IMR-90 (cell line): Measurements from ENCODE around the gene FAAP100. TPM values are rescaled to one million over a fixed set of nuclear protein-coding genes. Genes with fewer than 3 reads are reported as not detected.

ENCODE experiments used
- ATAC-seq: fragments of 200-7000 bp; cut with Tn5 transposase; 2 replicates; pipeline ENCODE4 v1.9.1; 2020; ENCODE audit warnings: low read depth, mild to moderate bottlenecking, moderate library complexity
- BruUV-seq: library from RNA; stranded (reverse); fragments of 400-500 nt; replicated peaks from 2 replicates; lab custom pipeline; 2021; lab: Mats Ljungman, UMichigan
- CTCF ChIA-PET: fragments of 300-600 bp; formaldehyde crosslinking; extraction: SDS; loops from one replicate; lab custom pipeline; 2021; ENCODE audit warnings: antibody characterized with exemption; lab: Yijun Ruan, JAX
- POLR2A ChIA-PET: fragments of 300-600 bp; sonication (Branson Sonifier 250); formaldehyde crosslinking; loops from one replicate; lab custom pipeline; 2022; ENCODE audit warnings: antibody characterized with exemption; ENCODE audit not compliant: unreplicated experiment; lab: Charles Lee
- DNase-seq: peaks from one replicate; pipeline ENCODE4 v3.0.0; 2013
- H2AFZ ChIP-seq: replicated peaks from 2 replicates; pipeline ENCODE3; 2013; ENCODE audit warnings: low read length, mild to moderate bottlenecking; ENCODE audit not compliant: poor library complexity
- H2AK5ac ChIP-seq: 2 replicates; pipeline ENCODE4 v1.6.1; 2013; ENCODE audit warnings: low read depth, low read length, inconsistent platforms
- H2AK9ac ChIP-seq: replicated peaks from 2 replicates; pipeline ENCODE3; 2013; ENCODE audit warnings: mild to moderate bottlenecking, low read depth, low read length, moderate library complexity; ENCODE audit not compliant: poor library complexity
- H2BK120ac ChIP-seq: 2 replicates; pipeline ENCODE4 v1.6.1; 2013; ENCODE audit warnings: low read depth, low read length, inconsistent platforms
- H2BK15ac ChIP-seq: 3 replicates; pipeline ENCODE4 v1.6.1; 2013; ENCODE audit warnings: low read depth, low read length, inconsistent platforms
- H2BK20ac ChIP-seq: 2 replicates; pipeline ENCODE4 v1.6.1; 2013; ENCODE audit warnings: low read depth, mild to moderate bottlenecking, inconsistent platforms, low read length, moderate library complexity
- H2BK5ac ChIP-seq: 2 replicates; pipeline ENCODE4 v1.6.1; 2013; ENCODE audit warnings: mild to moderate bottlenecking, low read depth, low read length, inconsistent platforms; ENCODE audit not compliant: poor library complexity, severe bottlenecking
- H3K14ac ChIP-seq: replicated peaks from 2 replicates; pipeline ENCODE4 v1.6.1; 2013; ENCODE audit warnings: low read depth, low read length, inconsistent platforms
- H3K18ac ChIP-seq: 2 replicates; pipeline ENCODE4 v1.6.1; 2013; ENCODE audit warnings: low read depth, low read length, control low read depth
- H3K23ac ChIP-seq: 2 replicates; pipeline ENCODE4 v1.6.1; 2013; ENCODE audit warnings: low read depth, low read length, inconsistent platforms
- H3K27ac ChIP-seq: 2 replicates; pipeline ENCODE4 v1.5.1; 2013; ENCODE audit warnings: mild to moderate bottlenecking, control low read depth, low read length; ENCODE audit not compliant: insufficient read depth
- H3K27me3 ChIP-seq: 2 replicates; pipeline ENCODE4 v1.6.1; 2013; ENCODE audit warnings: low read length; ENCODE audit not compliant: control insufficient read depth, insufficient read depth
- H3K36me3 ChIP-seq: 2 replicates; pipeline ENCODE4 v1.6.1; 2013; ENCODE audit warnings: low read length, mixed read lengths; ENCODE audit not compliant: control insufficient read depth, insufficient read depth
- H3K4ac ChIP-seq: 2 replicates; pipeline ENCODE4 v1.6.1; 2013; ENCODE audit warnings: low read depth, low read length, inconsistent platforms
- H3K4me1 ChIP-seq: 2 replicates; pipeline ENCODE4 v1.6.1; 2013; ENCODE audit warnings: low read length, mixed read lengths; ENCODE audit not compliant: control insufficient read depth, insufficient read depth
- H3K4me2 ChIP-seq: 2 replicates; pipeline ENCODE4 v1.6.1; 2013; ENCODE audit warnings: low read depth, mild to moderate bottlenecking, control low read depth, low read length, moderate library complexity
- H3K4me3 ChIP-seq: 2 replicates; pipeline ENCODE4 v1.5.1; 2013; ENCODE audit warnings: low read depth, mild to moderate bottlenecking, control low read depth, low read length, moderate library complexity; ENCODE audit not compliant: insufficient read depth
- H3K56ac ChIP-seq: 2 replicates; pipeline ENCODE4 v1.6.1; 2013; ENCODE audit warnings: low read length, inconsistent platforms; ENCODE audit not compliant: insufficient read depth; ENCODE audit errors: extremely low read depth
- H3K79me1 ChIP-seq, 2 experiments: 2 replicates each; pipeline ENCODE4 v1.6.1; 2013; ENCODE audit warnings: low read length in 2 of 2, inconsistent platforms in 1 of 2, low read depth in 1 of 2
- H3K9ac ChIP-seq: 2 replicates; pipeline ENCODE4 v1.6.1; 2013; ENCODE audit warnings: low read depth, low read length, control low read depth
- H3K9me1 ChIP-seq: 2 replicates; pipeline ENCODE4 v1.6.1; 2013; ENCODE audit warnings: low read length, inconsistent platforms; ENCODE audit not compliant: insufficient read depth
- H3K9me3 ChIP-seq: 2 replicates; pipeline ENCODE4 v1.6.1; 2013; ENCODE audit warnings: low read length; ENCODE audit not compliant: control insufficient read depth, insufficient read depth
- H4K20me1 ChIP-seq: 2 replicates; pipeline ENCODE4 v1.6.1; 2013; ENCODE audit warnings: low read length, inconsistent platforms; ENCODE audit not compliant: insufficient read depth
- H4K5ac ChIP-seq: 2 replicates; pipeline ENCODE4 v1.6.1; 2013; ENCODE audit warnings: mild to moderate bottlenecking, low read depth, low read length, control low read depth
- H4K8ac ChIP-seq, 2 experiments: 2 replicates each; pipeline ENCODE4 v1.6.1; 2013; ENCODE audit warnings: low read depth in 2 of 2, low read length in 2 of 2, control low read depth in 1 of 2, inconsistent platforms in 1 of 2
- H4K91ac ChIP-seq: 2 replicates; pipeline ENCODE4 v1.6.1; 2013; ENCODE audit warnings: low read depth, low read length, inconsistent platforms; ENCODE audit not compliant: insufficient read depth
- BHLHE40 ChIP-seq: fragments of 150-350 bp; IDR thresholded peaks from 2 replicates; pipeline ENCODE4 v1.6.1; 2016; ENCODE audit warnings: mild to moderate bottlenecking, low read depth, low read length
- CEBPB ChIP-seq: IDR thresholded peaks from 2 replicates; pipeline ENCODE4 v1.6.1; 2012; ENCODE audit warnings: low read depth, low read length, improper control_type of control experiment
- CHD1 ChIP-seq: IDR thresholded peaks from 2 replicates; pipeline ENCODE4 v1.6.1; 2012; ENCODE audit warnings: low read depth, low read length, improper control_type of control experiment
- FOS ChIP-seq: fragments of 150-350 bp; IDR thresholded peaks from 2 replicates; pipeline ENCODE4 v1.6.1; 2016; ENCODE audit warnings: low read depth, low read length
- MAFK ChIP-seq: IDR thresholded peaks from 2 replicates; pipeline ENCODE4 v1.6.1; 2012; ENCODE audit warnings: low read depth, low read length, improper control_type of control experiment
- MAZ ChIP-seq: IDR thresholded peaks from 2 replicates; pipeline ENCODE4 v1.6.1; 2012; ENCODE audit warnings: low read depth, mild to moderate bottlenecking, low read length, improper control_type of control experiment, moderate library complexity, borderline replicate concordance
- MXI1 ChIP-seq: IDR thresholded peaks from 2 replicates; pipeline ENCODE4 v1.6.1; 2012; ENCODE audit warnings: low read depth, mild to moderate bottlenecking, low read length, moderate library complexity, borderline replicate concordance
- NFE2L2 ChIP-seq: fragments of 150-350 bp; IDR thresholded peaks from 2 replicates; pipeline ENCODE4 v1.6.1; 2016; ENCODE audit warnings: low read depth, mild to moderate bottlenecking, low read length
- POLR2A ChIP-seq: IDR thresholded peaks from 2 replicates; pipeline ENCODE4 v1.6.1; 2012; ENCODE audit warnings: mild to moderate bottlenecking, low read depth, low read length
- RAD21 ChIP-seq: IDR thresholded peaks from 2 replicates; pipeline ENCODE4 v1.6.1; 2012; ENCODE audit warnings: low read length, improper control_type of control experiment
- RCOR1 ChIP-seq: IDR thresholded peaks from 2 replicates; pipeline ENCODE4 v1.6.1; 2012; ENCODE audit warnings: mild to moderate bottlenecking, low read length, improper control_type of control experiment; ENCODE audit not compliant: insufficient replicate concordance
- RFX5 ChIP-seq: IDR thresholded peaks from 2 replicates; pipeline ENCODE4 v1.8.0; 2012; ENCODE audit warnings: low read depth, mild to moderate bottlenecking, low read length, moderate library complexity
- SMC3 ChIP-seq: fragments of 150-350 bp; IDR thresholded peaks from 2 replicates; pipeline ENCODE4 v1.6.1; 2016; ENCODE audit warnings: low read depth, mild to moderate bottlenecking, antibody characterized with exemption, low read length, moderate library complexity
- WGBS, 2 experiments: methylation state at CpG; one replicate each; pipeline versions ENCODE4 v1.1.5 to v1.1.7; 2013; ENCODE audit warnings: missing lambda C conversion rate in 2 of 2; ENCODE audit not compliant: insufficient read length in 1 of 2; ENCODE audit errors: extremely low coverage in 2 of 2; 5-methylcytosine and 5-hydroxymethylcytosine counted together
- dilution Hi-C: fragments of 300-500 bp; cut with HindIII; formaldehyde crosslinking; loops from one replicate; pipeline ENCODE4 v1.14.3; 2018; ENCODE audit warnings: low sequenced_read_pairs; ENCODE audit not compliant: unreplicated experiment
- in situ Hi-C: fragments of 300-500 bp; cut with MboI; formaldehyde crosslinking; loops from 3 replicates; pipeline ENCODE4 v1.14.3; 2019; ENCODE audit warnings: low sequenced_read_pairs, inconsistent platforms, mixed read lengths
- intact Hi-C: fragments of 100-400 bp; cut with micrococcal nuclease; formaldehyde crosslinking; loops from 2 replicates; pipeline ENCODE4 v1.10.0; 2022
- polyA plus RNA-seq, 3 experiments: library from polyadenylated mRNA; depleted of rRNA; stranded (reverse); fragments of >200 nt; gene quantifications; 2 replicates each; pipeline ENCODE4 v1.2.3, GENCODE V29; 2012; ENCODE audit warnings: low replicate concordance in 1 of 3
- total RNA-seq: library from RNA; depleted of rRNA; stranded (reverse); fragments of >200 nt; gene quantifications from 2 replicates; pipeline ENCODE4 v1.2.3, GENCODE V29; 2012
- TF ChIP-seq, protein P1 (sequence below): fragments of 150-350 bp; IDR thresholded peaks from 2 replicates; pipeline ENCODE4 v1.6.1; 2016; ENCODE audit warnings: low read depth, mild to moderate bottlenecking, low read length, moderate library complexity, borderline replicate concordance
- TF ChIP-seq, protein P2 (sequence below): fragments of 150-350 bp; IDR thresholded peaks from 2 replicates; pipeline ENCODE4 v1.6.1; 2017; ENCODE audit warnings: mild to moderate bottlenecking, antibody characterized with exemption, low read length, low read depth
- TF ChIP-seq, protein P3 (sequence below): conservative IDR thresholded peaks from 2 replicates; pipeline ENCODE4 v1.5.1; 2012; ENCODE audit warnings: mild to moderate bottlenecking, low read depth, low read length, improper control_type of control experiment

Gene FAAP100
- total and polyA plus RNA-seq, 2 of the 4 experiments (the other 2 are of a cell fraction), result 7.9 to 24.8 TPM

DNA sequence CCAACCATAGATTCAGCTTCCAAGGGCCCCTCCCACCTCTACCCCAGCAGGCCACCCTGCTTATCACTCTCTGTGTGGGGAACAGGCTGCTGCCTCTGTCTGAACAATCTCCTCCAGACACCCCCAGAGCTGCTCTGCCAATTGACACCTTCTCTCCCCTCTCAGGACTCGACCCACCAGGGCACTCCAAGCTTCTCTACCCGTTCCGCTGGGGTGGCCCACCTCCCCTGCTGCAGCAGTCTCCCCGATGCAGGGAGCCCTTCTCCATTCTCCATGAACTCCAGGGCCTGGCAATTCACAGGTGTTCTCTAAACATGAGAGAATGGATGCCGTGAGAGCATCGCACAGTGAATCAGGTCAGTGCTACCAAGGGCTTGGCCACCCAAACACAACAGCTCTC is 28.3 kb upstream of the FAAP100 start:
- Histone ChIP-seq H3K4me2 (no peak overlapping the region), H3K14ac (no peak overlapping the region), H2BK120ac (no peak overlapping the region), H4K20me1 (peaks cover 76% of the 10 kb centered on the region), H4K91ac (no peak overlapping the region), H3K18ac (no peak overlapping the region), H3K27me3 (no peaks in the 10 kb centered on the region), H4K5ac (no peak overlapping the region), H2AK5ac (peak overlapping the region; percentile 6; the same call in 1 of the 2 replicates), H3K9ac (no peak overlapping the region), H2BK20ac (no peak overlapping the region), H3K23ac (no peak overlapping the region), H3K9me1 (peaks cover 58% of the 10 kb centered on the region), H2AFZ (no peak overlapping the region), H2BK15ac (no peak overlapping the region), H3K79me1 (peaks cover 27 to 83% of the 10 kb centered on the region in 2 experiments), H3K4me3 (no peak overlapping the region), H3K36me3 (peaks cover 27% of the 10 kb centered on the region), H3K9me3 (no peaks in the 10 kb centered on the region), H3K56ac (no peak overlapping the region), H3K4ac (0 out of 2 replicates have a peak overlapping the region, but pooled peaks have one; percentile 62), H2BK5ac (no peak overlapping the region), H3K27ac (no peak overlapping the region), H3K4me1 (peaks cover 40% of the 10 kb centered on the region), H2AK9ac (no peak overlapping the region), H4K8ac (no peak overlapping the region)
- POLR2A ChIA-PET, result no interaction called here
- dilution Hi-C loops, result no loop called here
- DNase-seq, result no peak
- TF ChIP-seq MXI1 (no peak), RFX5 (no peak), RAD21 (no peak), CEBPB (no peak), CHD1 (no peak), POLR2A (no peak), FOS (no peak), MAFK (no peak), BHLHE40 (no peak), NFE2L2 (no peak), MAZ (no peak), RCOR1 (no peak), SMC3 (no peak)
- TF ChIP-seq, protein P1, sequence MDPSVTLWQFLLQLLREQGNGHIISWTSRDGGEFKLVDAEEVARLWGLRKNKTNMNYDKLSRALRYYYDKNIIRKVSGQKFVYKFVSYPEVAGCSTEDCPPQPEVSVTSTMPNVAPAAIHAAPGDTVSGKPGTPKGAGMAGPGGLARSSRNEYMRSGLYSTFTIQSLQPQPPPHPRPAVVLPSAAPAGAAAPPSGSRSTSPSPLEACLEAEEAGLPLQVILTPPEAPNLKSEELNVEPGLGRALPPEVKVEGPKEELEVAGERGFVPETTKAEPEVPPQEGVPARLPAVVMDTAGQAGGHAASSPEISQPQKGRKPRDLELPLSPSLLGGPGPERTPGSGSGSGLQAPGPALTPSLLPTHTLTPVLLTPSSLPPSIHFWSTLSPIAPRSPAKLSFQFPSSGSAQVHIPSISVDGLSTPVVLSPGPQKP, result no peak
- TF ChIP-seq, protein P2, sequence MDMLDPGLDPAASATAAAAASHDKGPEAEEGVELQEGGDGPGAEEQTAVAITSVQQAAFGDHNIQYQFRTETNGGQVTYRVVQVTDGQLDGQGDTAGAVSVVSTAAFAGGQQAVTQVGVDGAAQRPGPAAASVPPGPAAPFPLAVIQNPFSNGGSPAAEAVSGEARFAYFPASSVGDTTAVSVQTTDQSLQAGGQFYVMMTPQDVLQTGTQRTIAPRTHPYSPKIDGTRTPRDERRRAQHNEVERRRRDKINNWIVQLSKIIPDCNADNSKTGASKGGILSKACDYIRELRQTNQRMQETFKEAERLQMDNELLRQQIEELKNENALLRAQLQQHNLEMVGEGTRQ, result no peak
- TF ChIP-seq, protein P3, sequence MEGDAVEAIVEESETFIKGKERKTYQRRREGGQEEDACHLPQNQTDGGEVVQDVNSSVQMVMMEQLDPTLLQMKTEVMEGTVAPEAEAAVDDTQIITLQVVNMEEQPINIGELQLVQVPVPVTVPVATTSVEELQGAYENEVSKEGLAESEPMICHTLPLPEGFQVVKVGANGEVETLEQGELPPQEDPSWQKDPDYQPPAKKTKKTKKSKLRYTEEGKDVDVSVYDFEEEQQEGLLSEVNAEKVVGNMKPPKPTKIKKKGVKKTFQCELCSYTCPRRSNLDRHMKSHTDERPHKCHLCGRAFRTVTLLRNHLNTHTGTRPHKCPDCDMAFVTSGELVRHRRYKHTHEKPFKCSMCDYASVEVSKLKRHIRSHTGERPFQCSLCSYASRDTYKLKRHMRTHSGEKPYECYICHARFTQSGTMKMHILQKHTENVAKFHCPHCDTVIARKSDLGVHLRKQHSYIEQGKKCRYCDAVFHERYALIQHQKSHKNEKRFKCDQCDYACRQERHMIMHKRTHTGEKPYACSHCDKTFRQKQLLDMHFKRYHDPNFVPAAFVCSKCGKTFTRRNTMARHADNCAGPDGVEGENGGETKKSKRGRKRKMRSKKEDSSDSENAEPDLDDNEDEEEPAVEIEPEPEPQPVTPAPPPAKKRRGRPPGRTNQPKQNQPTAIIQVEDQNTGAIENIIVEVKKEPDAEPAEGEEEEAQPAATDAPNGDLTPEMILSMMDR, result no peak
- WGBS, 2 experiments, result 100% methylated on average over 3 of the region's 6 CpGs; no CpG with 5 or more reads in 1 of the 2 experiments
- intact Hi-C loops, result no loop called here
- in situ Hi-C loops, result no loop called here
- ATAC-seq, result no peak
- CTCF ChIA-PET, result interaction anchor here (0.5 kb wide), 1 partner anchor 18 kb away, joined by 3 read pairs; no protein-coding TSS in a partner anchor
- BruUV-seq, result no TSS peak
